ENCODE measurements around the gene ENTPD2.

GRCh38 chr9:137079401-137079787 is 25.5 kb upstream of the ENTPD2 start:
- TF ChIP-seq, protein P1, sequence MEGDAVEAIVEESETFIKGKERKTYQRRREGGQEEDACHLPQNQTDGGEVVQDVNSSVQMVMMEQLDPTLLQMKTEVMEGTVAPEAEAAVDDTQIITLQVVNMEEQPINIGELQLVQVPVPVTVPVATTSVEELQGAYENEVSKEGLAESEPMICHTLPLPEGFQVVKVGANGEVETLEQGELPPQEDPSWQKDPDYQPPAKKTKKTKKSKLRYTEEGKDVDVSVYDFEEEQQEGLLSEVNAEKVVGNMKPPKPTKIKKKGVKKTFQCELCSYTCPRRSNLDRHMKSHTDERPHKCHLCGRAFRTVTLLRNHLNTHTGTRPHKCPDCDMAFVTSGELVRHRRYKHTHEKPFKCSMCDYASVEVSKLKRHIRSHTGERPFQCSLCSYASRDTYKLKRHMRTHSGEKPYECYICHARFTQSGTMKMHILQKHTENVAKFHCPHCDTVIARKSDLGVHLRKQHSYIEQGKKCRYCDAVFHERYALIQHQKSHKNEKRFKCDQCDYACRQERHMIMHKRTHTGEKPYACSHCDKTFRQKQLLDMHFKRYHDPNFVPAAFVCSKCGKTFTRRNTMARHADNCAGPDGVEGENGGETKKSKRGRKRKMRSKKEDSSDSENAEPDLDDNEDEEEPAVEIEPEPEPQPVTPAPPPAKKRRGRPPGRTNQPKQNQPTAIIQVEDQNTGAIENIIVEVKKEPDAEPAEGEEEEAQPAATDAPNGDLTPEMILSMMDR (IDR thresholded peaks at IDR 0.05) = no peak
- TF ChIP-seq POLR2A (IDR thresholded peaks at IDR 0.05) = no peak

Measured in adrenal gland (tissue), 5 donors.